ENCODE measurements around the gene MCEMP1. TPM values are rescaled to one million over a fixed set of nuclear protein-coding genes. Genes with fewer than 3 reads are reported as not detected.
"Not testable (repeated sequence)": the region's sequence is repeated elsewhere in the genome, so short reads cannot be mapped to it uniquely, and the experiment has no call there.

Gene MCEMP1
- total and polyA plus RNA-seq, 2 donors, result 0.28 to 1.6 TPM

DNA sequence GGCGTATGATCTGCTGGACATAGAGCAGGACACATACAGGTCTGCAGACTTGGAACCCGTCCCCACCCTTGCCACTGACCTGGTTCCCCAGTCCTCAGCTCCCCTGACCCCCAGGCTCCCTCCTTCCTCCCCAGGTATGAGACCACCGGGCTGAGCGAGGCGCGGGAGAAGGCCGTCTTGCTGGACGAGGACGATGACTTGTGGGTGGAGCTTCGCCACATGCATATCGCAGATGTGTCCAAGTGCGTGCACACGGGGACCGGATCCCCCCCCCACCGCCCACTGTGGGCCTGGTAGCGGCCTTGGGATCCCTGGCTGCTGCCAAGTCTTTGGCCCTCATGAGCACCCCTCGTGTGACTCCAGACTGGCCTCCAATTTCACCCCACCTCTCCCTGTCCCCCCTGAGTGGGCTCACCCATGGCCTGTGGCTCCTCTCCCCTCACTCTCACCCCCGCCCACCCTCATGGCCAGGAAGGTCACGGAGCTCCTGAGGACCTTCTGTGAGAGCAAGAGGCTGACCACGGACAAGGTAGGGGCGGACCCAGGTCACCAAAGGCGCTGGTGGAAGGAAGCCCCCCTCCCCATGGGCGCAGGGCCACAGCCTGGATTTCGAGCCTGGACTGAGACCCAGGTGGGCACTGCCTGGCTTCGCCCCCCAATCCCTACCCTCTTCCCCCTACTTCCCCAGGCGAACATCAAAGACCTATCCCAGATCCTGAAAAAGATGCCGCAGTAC is 34.4 kb upstream of the MCEMP1 start:
- WGBS, result 96% methylated on average over 27 of the region's 27 CpGs
- H3K27ac ChIP-seq (ENCODE audit: low read depth in 1 of 2, low read length in 1 of 2), result peak overlapping the region; percentile 69 to 96
- H3K4me1 ChIP-seq (ENCODE audit: control insufficient read depth in 2 of 2, insufficient read depth in 2 of 2, low read length in 2 of 2), result peaks cover 39 to 90% of the 10 kb centered on the region in 2 donors
- DNase-seq (ENCODE audit: low read depth in 6 of 9, low spot score in 9 of 9), result no peak
- H3K27me3 ChIP-seq (ENCODE audit: control insufficient read depth in 2 of 2, insufficient read depth in 1 of 2, low read length in 1 of 2), result no peaks in the 10 kb centered on the region
- peaks cover 1 to 23% of the 10 kb centered on the region in 2 donors for H3K9me3 ChIP-seq (ENCODE audit: control insufficient read depth in 2 of 2, insufficient read depth in 1 of 2, low read length in 1 of 2)
- peaks cover 65 to 67% of the 10 kb centered on the region in 2 donors for H3K36me3 ChIP-seq (ENCODE audit: control insufficient read depth in 2 of 2, insufficient read depth in 2 of 2, low read length in 1 of 2)
- no peak overlapping the region for H3K4me3 ChIP-seq (ENCODE audit: low read length in 2 of 2)

DNA sequence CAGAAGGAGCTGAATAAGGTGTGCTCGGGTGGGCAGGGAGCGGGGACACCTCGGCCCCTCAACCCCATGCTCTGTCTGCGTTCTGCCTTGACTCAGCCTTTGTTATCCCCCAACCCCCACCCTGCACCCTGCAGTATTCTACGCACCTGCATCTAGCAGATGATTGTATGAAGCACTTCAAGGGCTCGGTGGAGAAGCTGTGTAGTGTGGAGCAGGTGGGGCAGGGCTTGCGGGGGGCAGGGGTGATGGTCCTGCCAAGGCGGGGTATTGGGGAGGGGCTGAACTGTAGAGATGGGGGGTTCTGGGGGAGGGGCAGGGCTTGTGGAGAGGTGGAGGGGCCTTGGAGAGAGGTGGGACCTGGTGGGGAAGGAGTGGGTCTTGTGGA is 33.9 kb upstream of the MCEMP1 start:
- H3K9me3 ChIP-seq (ENCODE audit: control insufficient read depth in 2 of 2, insufficient read depth in 1 of 2, low read length in 1 of 2), result peaks cover 1 to 23% of the 10 kb centered on the region in 2 donors
- H3K4me3 ChIP-seq (ENCODE audit: low read length in 2 of 2), result no peak overlapping the region
- no peaks in the 10 kb centered on the region for H3K27me3 ChIP-seq (ENCODE audit: control insufficient read depth in 2 of 2, insufficient read depth in 1 of 2, low read length in 1 of 2)
- H3K36me3 ChIP-seq (ENCODE audit: control insufficient read depth in 2 of 2, insufficient read depth in 2 of 2, low read length in 1 of 2), result peaks cover 71% of the 10 kb centered on the region in 2 donors
- H3K27ac ChIP-seq (ENCODE audit: low read depth in 1 of 2, low read length in 1 of 2), result peak overlapping the region; percentile 69 to 96
- H3K4me1 ChIP-seq (ENCODE audit: control insufficient read depth in 2 of 2, insufficient read depth in 2 of 2, low read length in 2 of 2), result peaks cover 35 to 84% of the 10 kb centered on the region in 2 donors
- WGBS, result 37% methylated on average over 8 of the region's 8 CpGs
- peak; percentile 69 to 93 (median 79) for DNase-seq (ENCODE audit: low read depth in 6 of 9, low spot score in 9 of 9)

DNA sequence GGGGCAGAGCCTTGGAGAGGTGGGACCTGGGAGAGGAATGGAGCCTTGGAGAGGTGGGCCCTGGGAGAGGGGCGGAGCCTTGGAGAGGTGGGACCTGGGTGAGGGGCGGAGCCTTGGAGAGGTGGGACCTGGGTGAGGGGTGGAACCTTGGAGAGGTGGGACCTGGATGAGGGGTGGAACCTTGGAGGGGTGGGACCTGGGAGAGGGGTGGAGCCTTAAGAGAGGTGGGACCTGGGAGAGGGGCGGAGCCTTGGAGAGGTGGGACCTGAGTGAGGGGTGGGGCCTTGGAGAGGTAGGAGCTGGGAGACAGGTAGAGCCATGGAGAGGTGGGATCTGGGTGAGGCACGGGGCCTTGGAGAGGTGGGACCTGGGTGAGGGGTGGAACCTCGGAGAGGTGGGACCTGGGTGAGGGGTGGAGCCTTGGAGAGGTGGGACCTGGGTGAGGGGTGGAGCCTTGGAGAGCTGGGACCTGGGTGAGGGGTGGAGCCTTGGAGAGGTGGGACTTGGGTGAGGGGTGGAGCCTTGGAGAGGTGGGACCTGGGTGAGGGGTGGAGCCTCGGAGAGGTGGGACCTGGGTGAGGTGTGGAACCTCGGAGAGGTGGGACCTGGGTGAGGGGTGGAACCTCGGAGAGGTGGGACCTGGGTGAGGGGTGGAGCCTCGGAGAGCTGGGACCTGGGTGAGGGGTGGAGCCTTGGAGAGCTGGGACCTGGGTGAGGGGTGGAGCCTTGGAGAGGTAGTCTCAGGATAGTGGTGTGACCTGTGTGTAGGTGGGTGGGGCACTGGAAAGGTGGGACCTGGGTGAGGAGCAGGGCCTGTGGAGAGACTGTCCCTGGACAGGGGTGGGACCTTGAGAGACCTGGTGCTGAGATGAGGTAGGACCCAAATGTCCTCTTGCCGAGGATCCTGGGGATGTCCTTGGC is 33.0 kb upstream of the MCEMP1 start:
- H3K9me3 ChIP-seq (ENCODE audit: control insufficient read depth in 2 of 2, insufficient read depth in 1 of 2, low read length in 1 of 2), result peaks cover 1 to 23% of the 10 kb centered on the region in 2 donors
- 78% methylated on average over 10 of the region's 10 CpGs for WGBS
- H3K4me1 ChIP-seq (ENCODE audit: control insufficient read depth in 2 of 2, insufficient read depth in 2 of 2, low read length in 2 of 2), result peaks cover 28 to 75% of the 10 kb centered on the region in 2 donors
- peak overlapping the region in 1 of 2 donors; percentile 96 for H3K27ac ChIP-seq (ENCODE audit: low read depth in 1 of 2, low read length in 1 of 2)
- not testable (repeated sequence) for H3K27me3 ChIP-seq (ENCODE audit: control insufficient read depth in 2 of 2, insufficient read depth in 1 of 2, low read length in 1 of 2); H3K4me3 ChIP-seq (ENCODE audit: low read length in 2 of 2); DNase-seq (ENCODE audit: low read depth in 6 of 9, low spot score in 9 of 9)
- H3K36me3 ChIP-seq (ENCODE audit: control insufficient read depth in 2 of 2, insufficient read depth in 2 of 2, low read length in 1 of 2), result peaks cover 67 to 74% of the 10 kb centered on the region in 2 donors

GRCh38 chr19:7644550-7644877 is 32.4 kb upstream of the MCEMP1 start:
- no peak for DNase-seq (ENCODE audit: low read depth in 6 of 9, low spot score in 9 of 9)
- Histone ChIP-seq H3K4me1 (ENCODE audit: control insufficient read depth in 2 of 2, insufficient read depth in 2 of 2, low read length in 2 of 2) (peaks cover 27 to 73% of the 10 kb centered on the region in 2 donors), H3K36me3 (ENCODE audit: control insufficient read depth in 2 of 2, insufficient read depth in 2 of 2, low read length in 1 of 2) (peaks cover 66 to 69% of the 10 kb centered on the region in 2 donors), H3K4me3 (ENCODE audit: low read length in 2 of 2) (no peak overlapping the region), H3K9me3 (ENCODE audit: control insufficient read depth in 2 of 2, insufficient read depth in 1 of 2, low read length in 1 of 2) (peaks cover 1 to 23% of the 10 kb centered on the region in 2 donors), H3K27me3 (ENCODE audit: control insufficient read depth in 2 of 2, insufficient read depth in 1 of 2, low read length in 1 of 2) (no peaks in the 10 kb centered on the region), H3K27ac (ENCODE audit: low read depth in 1 of 2, low read length in 1 of 2) (peak overlapping the region in 1 of 2 donors; percentile 94)
- WGBS, result 95% methylated on average over 20 of the region's 20 CpGs

- WGBS, result 96% methylated on average over 14 of the region's 14 CpGs
- peaks cover 60 to 62% of the 10 kb centered on the region in 2 donors for H3K36me3 ChIP-seq (ENCODE audit: control insufficient read depth in 2 of 2, insufficient read depth in 2 of 2, low read length in 1 of 2)
- no peaks in the 10 kb centered on the region for H3K27me3 ChIP-seq (ENCODE audit: control insufficient read depth in 2 of 2, insufficient read depth in 1 of 2, low read length in 1 of 2)
- no peak for DNase-seq (ENCODE audit: low read depth in 6 of 9, low spot score in 9 of 9)
- H3K4me1 ChIP-seq (ENCODE audit: control insufficient read depth in 2 of 2, insufficient read depth in 2 of 2, low read length in 2 of 2), result peaks cover 29 to 77% of the 10 kb centered on the region in 2 donors
- H3K4me3 ChIP-seq (ENCODE audit: low read length in 2 of 2), result no peak overlapping the region
- H3K9me3 ChIP-seq (ENCODE audit: control insufficient read depth in 2 of 2, insufficient read depth in 1 of 2, low read length in 1 of 2), result peaks cover 1 to 23% of the 10 kb centered on the region in 2 donors
- H3K27ac ChIP-seq (ENCODE audit: low read depth in 1 of 2, low read length in 1 of 2), result peak overlapping the region; percentile 56 to 94
Observed at GRCh38 chr19:7645163-7645562, 31.7 kb upstream of the MCEMP1 start.

- Histone ChIP-seq H3K9me3 (ENCODE audit: control insufficient read depth in 2 of 2, insufficient read depth in 1 of 2, low read length in 1 of 2) (peaks cover 1 to 23% of the 10 kb centered on the region in 2 donors), H3K36me3 (ENCODE audit: control insufficient read depth in 2 of 2, insufficient read depth in 2 of 2, low read length in 1 of 2) (peaks cover 53 to 56% of the 10 kb centered on the region in 2 donors), H3K27ac (ENCODE audit: low read depth in 1 of 2, low read length in 1 of 2) (peak overlapping the region; percentile 43 to 94), H3K4me1 (ENCODE audit: control insufficient read depth in 2 of 2, insufficient read depth in 2 of 2, low read length in 2 of 2) (peaks cover 31 to 78% of the 10 kb centered on the region in 2 donors), H3K27me3 (ENCODE audit: control insufficient read depth in 2 of 2, insufficient read depth in 1 of 2, low read length in 1 of 2) (peaks cover 0 to 3% of the 10 kb centered on the region in 2 donors), H3K4me3 (ENCODE audit: low read length in 2 of 2) (peak overlapping the region in 1 of 2 donors; percentile 44)
- WGBS, result 89% methylated on average over 20 of the region's 20 CpGs
- peak in 2 of 9 donors; percentile 30 to 68 for DNase-seq (ENCODE audit: low read depth in 6 of 9, low spot score in 9 of 9)
Observed at GRCh38 chr19:7645656-7646425, 31.0 kb upstream of the MCEMP1 start.

GRCh38 chr19:7646426-7646700 is 30.5 kb upstream of the MCEMP1 start:
- Histone ChIP-seq H3K4me1 (ENCODE audit: control insufficient read depth in 2 of 2, insufficient read depth in 2 of 2, low read length in 2 of 2) (peaks cover 31 to 79% of the 10 kb centered on the region in 2 donors), H3K36me3 (ENCODE audit: control insufficient read depth in 2 of 2, insufficient read depth in 2 of 2, low read length in 1 of 2) (peaks cover 52% of the 10 kb centered on the region in 2 donors), H3K27me3 (ENCODE audit: control insufficient read depth in 2 of 2, insufficient read depth in 1 of 2, low read length in 1 of 2) (peaks cover 0 to 6% of the 10 kb centered on the region in 2 donors), H3K4me3 (ENCODE audit: low read length in 2 of 2) (peak overlapping the region in 1 of 2 donors; percentile 44), H3K27ac (ENCODE audit: low read depth in 1 of 2, low read length in 1 of 2) (peak overlapping the region in 1 of 2 donors; percentile 94), H3K9me3 (ENCODE audit: control insufficient read depth in 2 of 2, insufficient read depth in 1 of 2, low read length in 1 of 2) (peaks cover 1 to 23% of the 10 kb centered on the region in 2 donors)
- DNase-seq (ENCODE audit: low read depth in 6 of 9, low spot score in 9 of 9), result no peak
- WGBS, result 97% methylated on average over 8 of the region's 8 CpGs

- Histone ChIP-seq H3K36me3 (ENCODE audit: control insufficient read depth in 2 of 2, insufficient read depth in 2 of 2, low read length in 1 of 2) (peaks cover 45 to 46% of the 10 kb centered on the region in 2 donors), H3K27ac (ENCODE audit: low read depth in 1 of 2, low read length in 1 of 2) (no peak overlapping the region), H3K4me3 (ENCODE audit: low read length in 2 of 2) (no peak overlapping the region), H3K27me3 (ENCODE audit: control insufficient read depth in 2 of 2, insufficient read depth in 1 of 2, low read length in 1 of 2) (peaks cover 0 to 6% of the 10 kb centered on the region in 2 donors), H3K9me3 (ENCODE audit: control insufficient read depth in 2 of 2, insufficient read depth in 1 of 2, low read length in 1 of 2) (peaks cover 0 to 20% of the 10 kb centered on the region in 2 donors), H3K4me1 (ENCODE audit: control insufficient read depth in 2 of 2, insufficient read depth in 2 of 2, low read length in 2 of 2) (peaks cover 27 to 78% of the 10 kb centered on the region in 2 donors)
- no peak for DNase-seq (ENCODE audit: low read depth in 6 of 9, low spot score in 9 of 9)
- 98% methylated on average over 26 of the region's 26 CpGs for WGBS
Observed at GRCh38 chr19:7647156-7647555, 29.7 kb upstream of the MCEMP1 start.

Measured in thymus (tissue), 11 donors.